NCI-H2196 (cell line): Measurements from ENCODE around the gene GTSE1.

ENCODE experiments used
- DNase-seq: peaks from one replicate; lab custom pipeline; 2025; ENCODE audit not compliant: unreplicated experiment; lab: John Stamatoyannopoulos, UW

The GTSE1 gene

DNA sequence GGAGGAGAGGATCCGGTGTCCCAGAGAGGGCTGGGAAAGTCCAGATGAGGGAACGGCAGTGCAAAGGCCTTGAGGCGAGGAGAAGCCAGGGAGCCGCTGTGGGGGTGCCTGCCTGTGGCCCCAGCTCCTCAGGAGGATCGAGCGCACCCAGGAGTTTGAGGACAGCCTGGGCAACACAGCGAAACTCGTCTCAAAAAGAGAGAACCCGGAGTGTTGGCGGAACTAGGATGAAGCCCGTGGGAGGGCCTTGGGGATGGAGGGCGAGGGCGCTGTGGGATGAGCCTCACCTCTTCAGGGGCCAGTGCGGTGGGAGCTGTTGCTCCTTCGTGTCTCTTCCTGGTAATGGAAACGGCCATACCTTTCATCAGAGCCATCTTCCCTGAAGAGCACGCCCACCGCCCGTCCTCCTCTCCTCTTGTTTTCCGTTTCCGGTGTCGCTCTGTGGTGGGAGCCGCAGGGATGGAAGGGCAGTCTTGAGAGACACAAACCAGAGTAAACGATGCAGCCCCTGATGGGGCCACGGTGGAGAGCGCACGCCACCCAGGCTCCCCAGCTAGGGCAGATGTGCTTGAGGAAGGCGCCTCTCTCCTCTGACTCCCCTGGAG is 54.6 kb downstream of the GTSE1 start:
- no peak for DNase-seq

DNA sequence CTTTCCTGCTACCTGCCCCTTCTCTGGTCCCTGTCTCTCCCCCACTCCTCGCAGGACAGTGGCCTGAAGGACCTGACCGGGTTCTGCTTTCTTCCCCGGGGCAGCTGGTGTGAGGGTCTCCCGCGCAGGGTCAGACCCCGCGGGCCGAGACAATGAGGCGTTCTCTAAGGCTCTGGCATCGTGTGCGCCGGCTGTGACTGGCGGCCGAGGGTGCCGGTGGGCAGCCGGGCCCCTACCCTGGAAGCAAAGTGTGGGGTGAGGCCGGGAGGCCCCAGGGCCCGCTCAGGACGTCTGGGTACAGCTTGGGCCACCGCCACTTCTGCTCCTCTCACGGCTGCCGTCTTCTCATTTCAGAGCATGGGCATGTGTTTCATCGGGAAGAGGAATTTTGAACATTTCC is 55.1 kb downstream of the GTSE1 start:
- no peak for DNase-seq

DNA sequence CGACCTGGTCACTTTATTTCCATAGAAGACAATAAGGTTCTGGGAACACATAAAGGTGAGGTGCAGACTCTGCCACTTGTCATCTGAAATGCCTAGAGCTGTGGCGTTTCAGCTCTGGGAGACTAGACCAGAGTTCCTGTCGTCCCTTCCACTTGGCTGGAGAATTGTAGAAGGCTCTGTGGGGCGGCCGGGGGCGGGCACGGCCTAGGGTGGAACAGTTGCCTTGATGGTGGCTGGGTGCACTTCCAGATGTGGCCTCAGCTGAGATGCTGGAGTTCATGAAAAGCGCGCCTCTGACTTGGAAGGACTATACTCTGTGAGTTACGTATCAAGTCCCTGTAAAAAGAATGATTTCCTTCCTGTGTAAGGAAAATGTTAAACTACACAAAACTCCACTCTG is 55.6 kb downstream of the GTSE1 start:
- DNase-seq: no peak

DNA sequence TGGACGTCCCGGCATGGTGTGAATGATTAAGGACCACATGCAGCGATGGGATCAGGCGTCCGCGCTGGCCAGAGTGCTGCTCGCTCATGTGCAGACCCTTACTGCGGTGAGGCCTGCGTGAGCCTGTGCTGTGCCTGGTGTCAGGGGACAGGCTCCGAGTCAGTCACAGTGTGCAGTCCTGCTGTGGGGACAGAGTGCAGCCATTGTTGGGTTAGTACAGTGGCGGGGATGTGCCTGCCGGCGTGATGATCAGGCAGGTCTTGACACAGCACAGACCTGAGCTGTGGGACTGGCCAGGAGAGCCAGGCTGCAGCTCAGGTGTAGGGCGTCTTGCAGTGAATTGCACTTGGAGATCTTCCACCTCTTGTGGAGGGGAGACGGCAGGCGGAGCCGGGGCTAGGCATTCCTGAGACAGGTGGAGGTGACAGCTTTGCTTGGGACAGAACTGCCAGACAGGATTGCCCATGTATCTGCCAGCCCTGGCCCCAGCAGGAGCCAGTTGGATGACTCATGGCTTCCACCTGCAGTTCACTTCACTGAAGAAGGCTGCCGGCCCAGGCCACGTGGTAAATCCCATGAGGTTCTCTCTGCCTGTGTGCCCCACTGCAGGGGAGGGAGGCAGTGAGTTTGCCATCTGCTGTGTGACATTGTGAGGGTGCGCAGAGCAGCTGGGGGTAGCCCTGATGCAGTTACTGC is 56.2 kb downstream of the GTSE1 start:
- peak; percentile 71 for DNase-seq

DNA sequence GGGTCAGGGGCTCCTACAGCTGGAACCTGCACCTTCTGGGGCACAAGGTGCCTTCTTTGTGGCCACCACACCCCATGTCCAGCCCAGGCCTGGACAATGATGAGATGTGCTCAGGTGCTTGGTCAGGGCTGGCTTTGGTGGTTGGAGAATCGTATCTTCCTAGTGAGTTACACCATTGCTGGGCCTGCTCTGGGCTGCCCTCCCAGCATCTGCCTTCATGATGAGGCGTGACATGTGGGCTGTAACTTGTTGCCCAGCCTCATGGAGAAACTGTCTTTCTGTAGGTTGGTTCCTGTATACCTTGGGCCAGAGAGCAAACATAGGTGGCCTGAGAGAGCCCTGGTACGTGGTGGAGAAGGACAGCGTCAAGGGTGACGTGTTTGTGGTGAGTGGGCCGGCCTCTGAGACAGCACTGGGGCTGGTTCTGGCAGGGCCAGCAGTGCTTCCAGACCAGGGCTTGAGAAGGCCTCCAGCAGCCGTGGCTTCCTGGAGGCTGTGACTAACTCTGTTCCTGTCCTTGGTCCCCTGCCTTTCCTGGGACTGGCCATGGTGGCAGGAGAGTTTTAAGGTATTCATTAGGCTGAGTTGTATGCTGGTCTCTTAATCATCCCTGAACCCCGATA is 56.9 kb downstream of the GTSE1 start:
- no peak for DNase-seq

DNA sequence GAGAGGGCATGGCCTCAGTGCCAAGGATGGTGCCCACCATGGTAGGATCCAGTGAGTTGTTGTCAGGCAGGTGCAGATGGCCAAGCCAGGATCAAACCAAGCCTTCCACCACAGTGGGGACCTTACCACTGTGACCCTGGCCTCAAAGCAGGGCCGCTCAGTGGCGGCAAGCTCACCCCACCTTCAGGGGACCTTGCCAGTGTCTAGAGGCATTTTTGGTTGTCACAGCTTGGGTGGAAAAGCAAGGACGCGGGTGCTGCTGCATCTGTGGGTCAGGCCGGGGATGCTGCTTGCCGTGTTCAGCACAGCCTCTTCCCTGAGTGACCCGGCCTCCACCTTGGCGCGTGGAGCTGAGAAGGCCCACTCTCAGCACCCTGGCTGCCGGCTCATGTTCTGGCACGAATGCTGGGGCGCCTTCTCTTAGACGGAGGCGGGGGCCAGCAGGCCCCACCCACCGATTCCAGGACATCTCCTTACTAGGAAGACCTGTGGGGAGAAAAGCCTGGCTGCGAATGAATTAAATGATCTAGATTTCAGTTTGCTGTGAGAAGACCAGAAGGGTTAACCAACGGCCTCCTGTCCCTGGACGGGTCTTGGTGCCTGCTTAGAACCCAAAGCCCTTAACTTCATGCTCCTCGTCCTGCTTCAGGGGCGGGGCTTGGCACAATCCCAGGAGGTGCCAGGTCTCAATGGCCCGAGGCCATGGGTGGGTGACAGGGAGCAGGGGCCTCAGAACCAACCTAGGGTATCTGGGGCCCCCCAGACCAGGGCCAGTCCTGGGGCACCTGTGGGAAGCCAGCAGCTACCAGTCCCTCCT is 57.7 kb downstream of the GTSE1 start:
- no peak for DNase-seq

DNA sequence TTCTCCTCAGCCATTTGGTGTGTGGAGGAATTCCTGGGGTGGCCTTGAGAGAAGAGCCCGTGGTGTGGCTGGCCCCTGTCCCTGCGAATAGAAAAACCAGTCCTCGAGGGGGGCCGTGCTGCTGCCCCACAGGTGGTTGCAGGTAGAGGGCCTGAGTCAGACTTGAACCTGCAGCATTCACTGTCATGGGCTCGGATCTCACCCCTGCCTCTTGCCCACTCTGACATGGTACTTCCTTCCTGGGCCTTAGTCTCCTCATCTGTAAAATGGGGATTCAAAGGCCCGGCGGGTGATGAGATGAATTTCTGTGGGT is 58.3 kb downstream of the GTSE1 start:
- DNase-seq: no peak

DNA sequence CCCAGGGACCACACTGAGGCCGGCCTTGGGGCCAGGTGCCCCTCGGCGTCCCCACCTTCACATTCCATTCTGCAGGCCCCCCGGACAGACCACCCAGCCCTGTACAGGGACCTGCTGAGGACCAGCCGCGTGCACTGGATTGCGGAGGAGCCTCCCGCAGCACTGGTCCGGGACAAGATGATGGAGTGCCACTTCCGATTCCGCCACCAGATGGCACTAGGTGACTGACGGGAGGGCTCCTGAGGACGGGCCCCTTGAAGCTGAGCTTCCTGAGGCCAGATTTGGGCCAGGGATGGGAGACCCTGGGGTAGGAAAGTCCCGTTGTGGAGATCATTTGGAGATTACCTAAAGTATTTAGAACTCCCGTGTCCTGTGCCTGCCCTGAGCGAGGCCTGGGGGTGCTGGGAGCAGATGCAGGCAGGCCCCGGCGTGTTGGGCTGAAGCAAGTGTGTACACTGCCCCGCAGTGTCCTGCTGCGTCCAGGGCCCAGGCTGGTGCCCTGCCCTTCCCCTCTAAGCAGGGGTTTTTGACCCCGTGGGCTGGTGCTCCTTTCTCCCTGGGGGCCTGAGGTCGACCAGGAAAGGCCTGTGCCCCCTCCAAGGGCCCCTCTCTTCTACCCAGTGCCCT is 58.8 kb downstream of the GTSE1 start:
- peak; percentile 76 for DNase-seq

DNA sequence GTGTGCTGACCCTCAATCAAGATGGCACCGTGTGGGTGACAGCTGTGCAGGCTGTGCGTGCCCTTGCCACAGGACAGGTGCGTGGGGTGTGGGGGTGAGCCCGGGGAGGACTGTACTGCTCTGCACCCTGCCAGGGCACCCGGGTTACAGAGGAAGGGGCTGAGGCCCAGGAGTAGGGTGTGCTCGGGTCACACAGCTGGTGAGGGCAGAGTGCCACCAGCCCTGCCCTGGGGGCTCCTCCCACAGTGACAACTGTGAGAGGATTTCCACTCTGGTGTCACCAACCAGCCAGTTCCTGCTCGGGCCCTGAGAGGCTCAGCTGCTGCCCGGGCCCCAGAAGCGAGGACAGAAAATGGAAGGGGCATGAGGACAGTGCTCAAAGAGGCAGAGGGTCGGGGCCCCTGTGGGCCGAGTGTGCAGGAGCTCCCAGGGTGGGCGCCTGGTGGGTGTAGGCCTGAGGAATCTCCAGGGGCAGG is 59.4 kb downstream of the GTSE1 start:
- no peak for DNase-seq

DNA sequence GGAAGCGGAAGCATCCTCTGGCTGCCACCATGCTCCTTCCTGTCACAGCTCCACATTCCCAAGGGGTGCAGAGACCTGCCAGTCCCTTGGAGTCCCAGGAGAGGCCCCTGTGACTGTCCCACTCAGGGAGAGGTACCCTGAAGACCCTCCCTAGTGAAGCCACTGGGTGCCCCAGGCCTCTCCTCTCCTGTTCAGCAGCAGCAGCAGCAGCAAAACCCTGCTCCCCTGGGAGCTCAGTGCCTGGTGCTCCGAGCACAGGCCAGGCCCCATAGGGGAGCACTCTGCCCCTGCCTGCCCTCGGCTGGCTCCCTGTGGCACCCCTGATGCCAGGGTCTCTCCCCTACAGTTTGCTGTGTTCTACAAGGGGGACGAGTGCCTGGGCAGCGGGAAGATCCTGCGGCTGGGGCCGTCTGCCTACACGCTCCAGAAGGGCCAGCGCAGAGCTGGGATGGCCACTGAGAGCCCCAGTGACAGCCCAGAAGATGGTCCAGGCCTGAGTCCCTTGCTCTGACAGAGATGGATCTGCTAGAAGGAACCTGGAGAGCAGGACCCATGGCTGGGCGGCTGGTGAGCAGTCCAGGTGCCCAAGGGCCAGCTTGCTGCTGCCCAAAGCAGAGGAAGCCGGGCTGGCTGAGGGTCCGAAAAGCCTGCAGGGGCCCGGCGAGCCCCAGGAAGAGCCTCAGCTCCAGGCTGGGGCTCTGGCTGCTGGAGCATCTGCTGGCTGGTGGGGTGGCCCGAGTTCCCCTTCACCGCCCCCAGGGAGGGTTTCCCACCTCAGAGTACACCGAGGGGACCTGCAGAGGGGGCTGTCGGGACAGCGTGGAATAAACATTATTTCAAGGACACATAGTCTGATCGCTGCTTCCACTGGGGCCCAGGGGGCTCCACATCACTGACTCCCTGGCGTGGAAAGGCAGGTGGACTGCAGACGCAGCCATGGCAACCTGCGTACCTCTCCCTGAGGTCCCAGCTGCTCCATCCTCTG is 60.1 kb downstream of the GTSE1 start:
- no peak for DNase-seq

DNA sequence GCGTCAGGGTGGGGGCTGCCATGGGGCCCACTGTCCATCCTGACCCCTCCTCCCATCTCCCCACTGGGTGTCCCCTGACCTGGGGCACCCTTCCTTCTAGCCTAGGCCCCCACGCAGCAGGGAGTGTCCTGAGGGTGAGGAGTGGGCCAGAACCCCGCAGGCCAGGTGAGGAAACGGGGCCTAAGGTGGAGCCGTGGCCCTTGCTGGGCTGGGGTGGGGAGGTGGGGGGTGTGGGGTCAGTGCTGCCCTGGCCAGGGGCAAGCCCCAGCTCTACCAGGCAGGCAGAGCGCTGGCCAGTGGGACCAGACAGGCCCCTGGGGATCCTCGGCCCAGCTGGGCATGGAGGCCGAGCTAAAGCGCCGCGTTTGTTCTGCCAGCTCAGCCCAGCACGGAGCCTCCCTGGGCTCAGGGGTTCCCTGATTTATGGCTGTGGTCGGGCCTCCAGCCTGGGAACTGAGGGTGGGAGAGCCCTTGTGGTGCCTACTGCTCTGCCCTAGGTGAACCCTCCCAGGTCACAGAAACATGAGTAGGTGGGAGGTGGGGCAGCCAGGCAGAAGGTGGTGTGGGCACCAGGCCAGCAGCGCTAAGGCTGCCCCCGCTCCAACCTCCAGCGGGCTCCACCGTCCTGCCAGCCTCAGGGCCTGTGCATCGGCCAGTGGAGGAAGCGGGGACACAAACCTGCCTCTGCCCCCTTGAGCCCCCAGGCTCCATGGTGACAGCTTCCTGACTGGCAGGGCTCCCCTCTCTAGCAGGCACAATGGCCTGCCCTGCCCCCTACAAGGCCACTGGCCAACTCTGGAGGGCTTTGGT is 61.2 kb downstream of the GTSE1 start:
- no peak for DNase-seq

DNA sequence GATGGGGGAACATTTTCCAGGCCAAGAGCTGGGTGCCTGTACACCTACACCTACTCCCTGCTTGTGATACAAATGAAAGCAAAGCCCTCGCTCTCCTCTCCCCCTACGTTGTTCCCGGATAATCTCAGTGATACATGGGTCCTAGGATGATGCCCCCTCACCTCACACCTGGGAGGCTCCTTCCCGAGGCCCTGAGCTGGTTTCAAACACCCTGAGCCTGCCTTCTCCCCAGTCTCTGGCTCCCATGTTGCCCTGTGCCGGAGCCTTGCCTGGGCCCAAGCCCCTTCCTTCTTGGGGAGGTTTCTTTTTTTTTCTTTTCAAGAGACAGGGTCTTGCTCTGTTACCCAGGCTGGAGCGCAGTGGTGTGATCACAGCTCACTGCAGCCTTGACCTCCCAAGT is 62.1 kb downstream of the GTSE1 start:
- DNase-seq: no peak

DNA sequence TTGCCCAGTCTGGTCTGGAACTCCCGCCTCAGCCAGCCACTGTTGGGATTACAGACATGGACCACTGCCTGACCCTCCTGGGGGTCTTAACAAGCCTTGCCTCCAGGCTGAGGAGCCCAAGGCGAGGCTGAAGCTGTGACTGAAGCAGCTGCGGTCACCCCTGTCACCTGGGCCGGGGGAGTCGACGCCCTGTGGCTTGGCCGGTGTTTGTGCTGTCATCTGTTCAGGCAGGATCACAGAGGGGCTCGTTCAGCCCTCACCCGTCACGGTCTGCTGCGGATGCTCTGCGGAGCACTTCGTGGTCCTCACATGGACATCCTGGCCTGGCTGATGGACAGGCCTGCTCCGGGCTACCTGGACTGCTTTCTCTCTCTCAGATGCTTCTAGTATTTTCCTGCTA is 62.7 kb downstream of the GTSE1 start:
- DNase-seq: no peak

DNA sequence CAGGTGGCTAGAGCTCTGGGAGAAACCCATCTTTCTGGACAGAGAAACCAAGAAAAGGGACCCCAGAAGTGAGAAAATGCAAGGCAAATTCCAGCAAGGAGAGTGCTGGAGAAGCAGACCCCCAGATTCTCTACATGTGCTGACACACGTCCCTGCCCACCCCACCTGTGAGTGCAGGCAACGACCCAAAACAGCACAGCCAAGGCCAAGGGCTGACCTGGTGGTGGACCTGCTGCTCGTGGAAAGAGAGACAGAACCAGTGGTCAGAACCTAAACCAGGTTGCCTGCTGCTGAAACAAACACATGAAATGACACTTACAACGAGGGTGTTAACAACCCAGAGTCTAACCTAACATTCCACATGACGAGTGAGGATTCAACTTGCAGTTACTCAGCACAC is 63.4 kb downstream of the GTSE1 start:
- DNase-seq: no peak

DNA sequence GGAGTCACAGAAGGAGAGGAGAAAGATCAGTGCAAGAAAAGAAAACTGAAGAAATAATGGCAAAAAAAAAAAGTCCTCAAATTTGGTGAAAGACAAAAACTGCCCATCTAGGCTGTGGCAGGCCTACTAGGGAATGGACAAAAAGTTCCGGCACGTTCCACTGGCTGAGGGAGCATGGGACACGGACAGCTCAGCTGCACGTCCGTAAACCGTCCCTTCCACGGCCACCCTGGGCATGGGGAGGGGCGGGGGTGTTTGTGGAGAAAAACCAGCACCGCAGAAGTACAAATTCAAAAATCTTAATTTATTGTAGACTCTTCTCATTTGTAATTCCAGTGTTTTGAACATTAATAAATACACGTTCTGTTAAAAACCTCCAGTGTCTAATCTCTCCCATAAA is 64.2 kb downstream of the GTSE1 start:
- no peak for DNase-seq

DNA sequence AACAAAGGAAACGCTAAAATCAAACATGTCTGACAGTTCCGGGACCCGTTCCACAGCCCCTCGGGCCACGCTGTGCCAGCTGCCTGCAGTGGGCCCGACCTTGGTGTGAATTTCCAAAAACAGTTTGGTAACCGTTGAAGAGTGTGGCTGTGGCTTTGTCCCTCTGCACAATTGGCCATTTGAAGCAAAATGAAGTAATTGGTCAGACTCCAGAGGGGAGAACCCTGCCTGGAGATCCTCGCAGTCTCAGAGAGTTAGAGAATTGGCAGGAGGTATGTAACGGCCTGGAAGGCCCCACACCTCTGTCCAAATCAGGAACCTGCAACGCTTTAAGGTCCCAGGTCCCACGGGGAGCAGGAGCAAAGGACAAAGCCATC is 65.1 kb downstream of the GTSE1 start:
- no peak for DNase-seq

DNA sequence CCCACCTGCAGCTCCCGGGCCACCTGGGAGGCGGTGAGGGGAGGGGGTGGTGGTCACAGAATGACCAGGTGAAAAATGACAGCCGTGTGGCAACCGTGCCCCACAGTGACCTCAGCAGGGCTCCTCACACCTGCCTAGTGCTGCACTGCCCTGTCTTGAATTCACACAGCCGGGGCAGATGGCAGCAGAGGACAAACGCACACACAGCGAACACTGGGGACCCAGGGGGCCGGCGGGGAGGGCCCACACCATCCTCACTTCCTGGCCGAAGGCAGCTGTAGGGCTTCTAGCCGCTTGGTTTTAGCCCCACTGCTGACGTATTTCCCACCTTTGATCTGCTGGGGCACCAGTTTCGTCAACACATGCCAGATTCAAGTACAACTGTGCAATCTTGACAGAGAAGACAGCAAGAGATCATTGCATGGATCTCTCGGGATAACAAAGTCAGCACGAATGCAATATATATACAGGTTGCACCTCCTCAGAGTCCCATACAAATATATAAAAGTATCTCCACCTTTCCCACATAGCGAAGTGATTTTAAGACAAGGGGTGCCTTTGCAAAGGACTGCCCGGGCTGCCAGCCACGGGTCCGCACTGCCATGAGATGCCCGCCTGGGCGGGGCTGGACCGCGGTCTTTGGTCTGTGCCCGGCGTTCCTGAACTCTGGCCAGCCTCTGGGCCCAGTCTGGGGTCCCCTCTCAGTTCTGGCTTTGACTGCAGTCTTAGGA is 65.7 kb downstream of the GTSE1 start:
- no peak for DNase-seq

DNA sequence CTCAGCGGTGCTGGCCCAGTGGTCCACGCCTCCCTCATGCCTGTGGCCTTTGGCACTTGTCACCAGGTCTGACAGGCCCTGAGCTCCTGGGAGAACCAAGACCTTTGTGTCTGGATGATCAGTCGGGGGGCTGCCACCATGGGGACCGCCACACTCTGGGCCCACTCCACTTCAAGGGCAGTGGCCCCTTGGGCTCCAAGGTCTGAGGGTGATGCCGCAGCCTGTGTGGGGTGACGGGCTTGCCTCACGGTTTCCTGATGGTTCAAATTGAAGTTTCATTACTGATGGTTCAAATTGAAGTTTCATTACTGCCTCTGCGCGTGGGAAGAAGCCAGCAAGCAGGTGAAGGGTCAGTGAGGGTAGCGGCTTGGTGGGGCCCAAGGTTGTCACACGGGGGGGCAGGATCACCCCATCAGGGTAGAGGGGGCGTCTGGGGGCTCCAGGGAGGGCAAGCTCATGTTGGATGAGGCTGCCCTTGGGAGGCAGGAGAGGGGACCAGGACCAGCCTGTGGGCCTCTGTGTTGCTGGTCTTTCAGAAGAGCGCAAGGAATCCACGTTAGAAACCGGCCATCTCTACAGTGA is 66.4 kb downstream of the GTSE1 start:
- no peak for DNase-seq
